A673 (cell line): ENCODE measurements around the gene FSIP1.

Experiments used
- CTCF ChIP-seq: fragments of 300-800, 200-600 bp; sonication (generic); conservative IDR thresholded peaks from 2 replicates; pipeline ENCODE4 v1.5.1; 2017; ENCODE audit warnings: low read depth, mild to moderate bottlenecking, antibody characterized with exemption, low read length, moderate library complexity, mixed read lengths
- EZH2 ChIP-seq: fragments of 200-600 bp; sonication (generic); IDR thresholded peaks from 2 replicates; pipeline ENCODE4 v1.6.1; 2017; ENCODE audit warnings: borderline replicate concordance, low read depth, mild to moderate bottlenecking, mixed read lengths, antibody characterized with exemption, low read length; ENCODE audit not compliant: poor library complexity, severe bottlenecking

- TF ChIP-seq CTCF (no peak), EZH2 (no peak)
Observed at GRCh38 chr15:39574427-39574826, 208.2 kb downstream of the FSIP1 start.
